ENCODE data around the gene DDRGK1.

The DDRGK1 gene

GRCh38 chr20:3246682-3247081, 42.2 kb upstream of the DDRGK1 start:
- Histone ChIP-seq H3K27me3 (ENCODE audit: control insufficient read depth, low read length) (peaks cover 28% of the 10 kb centered on the region), H3K79me2 (ENCODE audit: control insufficient read depth, low read length) (no peaks in the 10 kb centered on the region), H3K36me3 (ENCODE audit: control insufficient read depth, low read length) (no peaks in the 10 kb centered on the region), H3F3A (ENCODE audit: control insufficient read depth, insufficient read depth) (no peaks in the 10 kb centered on the region), H3K4me2 (ENCODE audit: low read length) (no peak overlapping the region), H3K27ac (ENCODE audit: low read depth, low read length) (no peak overlapping the region), H3K4me1 (ENCODE audit: control insufficient read depth, low read length) (no peaks in the 10 kb centered on the region), H3K9me3 (ENCODE audit: control insufficient read depth, insufficient read depth, low read length) (no peaks in the 10 kb centered on the region), H4K20me1 (ENCODE audit: control insufficient read depth, insufficient read depth, low read depth, low read length) (no peaks in the 10 kb centered on the region; the same call in 1 of the 2 replicates), H3K4me3 (ENCODE audit: low read length) (no peak overlapping the region), H3K9me2 (replicated peaks; ENCODE audit: control insufficient read depth, low read length) (no peaks in the 10 kb centered on the region)
- TF ChIP-seq EZH2phosphoT487 (IDR thresholded peaks at IDR 0.05; ENCODE audit: borderline replicate concordance, low read length) (no peak), CTCF (IDR thresholded peaks at IDR 0.05; ENCODE audit: low read depth, low read length, poor library complexity, severe bottlenecking) (no peak)

- Histone ChIP-seq H3K79me2 (ENCODE audit: control insufficient read depth, low read length) (no peaks in the 10 kb centered on the region), H3K9me2 (replicated peaks; ENCODE audit: control insufficient read depth, low read length) (no peaks in the 10 kb centered on the region), H3F3A (ENCODE audit: control insufficient read depth, insufficient read depth) (no peaks in the 10 kb centered on the region), H3K9me3 (ENCODE audit: control insufficient read depth, insufficient read depth, low read length) (no peaks in the 10 kb centered on the region), H3K27me3 (ENCODE audit: control insufficient read depth, low read length) (peaks cover 29% of the 10 kb centered on the region), H3K36me3 (ENCODE audit: control insufficient read depth, low read length) (no peaks in the 10 kb centered on the region), H3K4me3 (ENCODE audit: low read length) (no peak overlapping the region), H3K27ac (ENCODE audit: low read depth, low read length) (no peak overlapping the region), H4K20me1 (ENCODE audit: control insufficient read depth, insufficient read depth, low read depth, low read length) (no peaks in the 10 kb centered on the region; the same call in 1 of the 2 replicates), H3K4me2 (ENCODE audit: low read length) (no peak overlapping the region), H3K4me1 (ENCODE audit: control insufficient read depth, low read length) (no peaks in the 10 kb centered on the region)
- TF ChIP-seq CTCF (IDR thresholded peaks at IDR 0.05; ENCODE audit: low read depth, low read length, poor library complexity, severe bottlenecking) (no peak), EZH2phosphoT487 (IDR thresholded peaks at IDR 0.05; ENCODE audit: borderline replicate concordance, low read length) (no peak)
Observed at GRCh38 chr20:3245711-3246110, 41.2 kb upstream of the DDRGK1 start.

GRCh38 chr20:3245156-3245555, 40.7 kb upstream of the DDRGK1 start:
- Histone ChIP-seq H3K4me1 (ENCODE audit: control insufficient read depth, low read length) (no peaks in the 10 kb centered on the region), H4K20me1 (ENCODE audit: control insufficient read depth, insufficient read depth, low read depth, low read length) (no peaks in the 10 kb centered on the region), H3K79me2 (ENCODE audit: control insufficient read depth, low read length) (no peaks in the 10 kb centered on the region), H3K9me3 (ENCODE audit: control insufficient read depth, insufficient read depth, low read length) (no peaks in the 10 kb centered on the region), H3K9me2 (replicated peaks; ENCODE audit: control insufficient read depth, low read length) (no peaks in the 10 kb centered on the region), H3F3A (ENCODE audit: control insufficient read depth, insufficient read depth) (no peaks in the 10 kb centered on the region), H3K27ac (ENCODE audit: low read depth, low read length) (no peak overlapping the region), H3K4me2 (ENCODE audit: low read length) (no peak overlapping the region), H3K4me3 (ENCODE audit: low read length) (no peak overlapping the region), H3K27me3 (ENCODE audit: control insufficient read depth, low read length) (peaks cover 30% of the 10 kb centered on the region), H3K36me3 (ENCODE audit: control insufficient read depth, low read length) (no peaks in the 10 kb centered on the region)
- TF ChIP-seq EZH2phosphoT487 (IDR thresholded peaks at IDR 0.05; ENCODE audit: borderline replicate concordance, low read length) = no peak
- TF ChIP-seq CTCF (IDR thresholded peaks at IDR 0.05; ENCODE audit: low read depth, low read length, poor library complexity, severe bottlenecking) = no peak

GRCh38 chr20:3244613-3245012, 40.1 kb upstream of the DDRGK1 start:
- Histone ChIP-seq H3K4me1 (ENCODE audit: control insufficient read depth, low read length) (no peaks in the 10 kb centered on the region), H3K27ac (ENCODE audit: low read depth, low read length) (no peak overlapping the region), H3K4me3 (ENCODE audit: low read length) (no peak overlapping the region), H3K4me2 (ENCODE audit: low read length) (no peak overlapping the region), H3F3A (ENCODE audit: control insufficient read depth, insufficient read depth) (no peaks in the 10 kb centered on the region), H4K20me1 (ENCODE audit: control insufficient read depth, insufficient read depth, low read depth, low read length) (no peaks in the 10 kb centered on the region), H3K36me3 (ENCODE audit: control insufficient read depth, low read length) (no peaks in the 10 kb centered on the region), H3K9me2 (replicated peaks; ENCODE audit: control insufficient read depth, low read length) (no peaks in the 10 kb centered on the region), H3K9me3 (ENCODE audit: control insufficient read depth, insufficient read depth, low read length) (no peaks in the 10 kb centered on the region), H3K27me3 (ENCODE audit: control insufficient read depth, low read length) (peaks cover 30% of the 10 kb centered on the region), H3K79me2 (ENCODE audit: control insufficient read depth, low read length) (no peaks in the 10 kb centered on the region)
- TF ChIP-seq EZH2phosphoT487 (IDR thresholded peaks at IDR 0.05; ENCODE audit: borderline replicate concordance, low read length) (no peak), CTCF (IDR thresholded peaks at IDR 0.05; ENCODE audit: low read depth, low read length, poor library complexity, severe bottlenecking) (no peak)
